Amniotic epithelial cell (primary cell): ENCODE results near the gene TTLL9.

Source experiments
- DNase-seq: peaks from one replicate; pipeline ENCODE4 v3.0.0-alpha.2; 2010; ENCODE audit warnings: low read depth

TTLL9 gene

GRCh38 chr20:31949877-31950646, 79.6 kb downstream of the TTLL9 start:
- no peak for DNase-seq

GRCh38 chr20:31951203-31951529, 80.7 kb downstream of the TTLL9 start:
- DNase-seq: no peak

- DNase-seq: peak; percentile 87
These were observed 81.4 kb downstream of the TTLL9 start, which contains the start of gene PDRG1 for GRCh38 chr20:31951530-31952453. PDRG1 (minus strand) TSS chr20:31952046; CDS start chr20:31951961, 85 bp downstream.

GRCh38 chr20:31953556-31954148, 83.2 kb downstream of the TTLL9 start:
- no peak for DNase-seq

- DNase-seq: no peak
These were observed 84.1 kb downstream of the TTLL9 start for GRCh38 chr20:31954500-31954899.

GRCh38 chr20:31956556-31957526, 86.4 kb downstream of the TTLL9 start:
- DNase-seq: no peak

GRCh38 chr20:31962761-31963160, 92.3 kb downstream of the TTLL9 start:
- no peak for DNase-seq

GRCh38 chr20:31963889-31964288, 93.5 kb downstream of the TTLL9 start:
- no peak for DNase-seq

GRCh38 chr20:31966991-31967655, 96.7 kb downstream of the TTLL9 start:
- DNase-seq: no peak

- DNase-seq: no peak
These were observed 97.4 kb downstream of the TTLL9 start, which contains the start of gene XKR7 for GRCh38 chr20:31967830-31968249. XKR7 (plus strand) TSS chr20:31968151; CDS start chr20:31968176, 25 bp downstream.

GRCh38 chr20:31968291-31969126, 98.1 kb downstream of the TTLL9 start:
- DNase-seq: peak; percentile 42

GRCh38 chr20:31969991-31970390, 99.6 kb downstream of the TTLL9 start:
- no peak for DNase-seq

GRCh38 chr20:31972471-31973021, 102.1 kb downstream of the TTLL9 start:
- DNase-seq: no peak

- no peak for DNase-seq
These were observed 103.9 kb downstream of the TTLL9 start for GRCh38 chr20:31974296-31974695.

GRCh38 chr20:31974951-31975487, 104.6 kb downstream of the TTLL9 start:
- DNase-seq: no peak

- DNase-seq: no peak
These were observed 105.4 kb downstream of the TTLL9 start for GRCh38 chr20:31975874-31976273.

GRCh38 chr20:31977080-31977479, 106.6 kb downstream of the TTLL9 start:
- no peak for DNase-seq

GRCh38 chr20:31979713-31980426, 109.4 kb downstream of the TTLL9 start:
- no peak for DNase-seq

GRCh38 chr20:31981784-31982183, 111.3 kb downstream of the TTLL9 start:
- DNase-seq: no peak
